ENCODE data around the gene LTBP2.

DNA sequence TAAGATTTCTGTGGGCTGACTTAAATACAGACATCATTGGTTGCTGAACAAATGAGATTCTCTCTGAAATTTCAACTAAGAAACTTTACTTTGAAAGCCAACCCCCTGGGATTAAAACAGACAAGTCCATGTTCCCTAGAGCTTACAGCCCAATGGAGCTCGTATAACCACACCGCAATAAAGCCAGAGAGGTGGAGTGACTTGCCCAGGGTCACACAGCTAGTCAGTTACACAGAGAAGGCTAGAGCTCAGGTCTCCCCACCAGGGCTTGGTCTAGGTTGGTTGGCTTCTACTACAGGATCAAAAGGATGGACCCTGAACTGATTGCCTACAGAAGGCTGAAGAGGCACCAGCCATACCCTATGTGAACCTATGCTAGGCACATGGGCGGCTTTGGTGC lies 8.9 kb upstream of the LTBP2 start:
- TF ChIP-seq, protein P1, sequence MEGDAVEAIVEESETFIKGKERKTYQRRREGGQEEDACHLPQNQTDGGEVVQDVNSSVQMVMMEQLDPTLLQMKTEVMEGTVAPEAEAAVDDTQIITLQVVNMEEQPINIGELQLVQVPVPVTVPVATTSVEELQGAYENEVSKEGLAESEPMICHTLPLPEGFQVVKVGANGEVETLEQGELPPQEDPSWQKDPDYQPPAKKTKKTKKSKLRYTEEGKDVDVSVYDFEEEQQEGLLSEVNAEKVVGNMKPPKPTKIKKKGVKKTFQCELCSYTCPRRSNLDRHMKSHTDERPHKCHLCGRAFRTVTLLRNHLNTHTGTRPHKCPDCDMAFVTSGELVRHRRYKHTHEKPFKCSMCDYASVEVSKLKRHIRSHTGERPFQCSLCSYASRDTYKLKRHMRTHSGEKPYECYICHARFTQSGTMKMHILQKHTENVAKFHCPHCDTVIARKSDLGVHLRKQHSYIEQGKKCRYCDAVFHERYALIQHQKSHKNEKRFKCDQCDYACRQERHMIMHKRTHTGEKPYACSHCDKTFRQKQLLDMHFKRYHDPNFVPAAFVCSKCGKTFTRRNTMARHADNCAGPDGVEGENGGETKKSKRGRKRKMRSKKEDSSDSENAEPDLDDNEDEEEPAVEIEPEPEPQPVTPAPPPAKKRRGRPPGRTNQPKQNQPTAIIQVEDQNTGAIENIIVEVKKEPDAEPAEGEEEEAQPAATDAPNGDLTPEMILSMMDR (IDR thresholded peaks at IDR 0.05; ENCODE audit: poor library complexity), result no peak
- no peak for TF ChIP-seq EZH2 (IDR thresholded peaks at IDR 0.05; ENCODE audit: borderline replicate concordance)
- no peak for TF ChIP-seq EZH2phosphoT487 (IDR thresholded peaks at IDR 0.05; ENCODE audit: low read depth, severe bottlenecking, unreplicated experiment)

Measured in hepatocyte (in vitro differentiated cells).